Measurements from ENCODE around the gene UTF1.

Gene UTF1

DNA sequence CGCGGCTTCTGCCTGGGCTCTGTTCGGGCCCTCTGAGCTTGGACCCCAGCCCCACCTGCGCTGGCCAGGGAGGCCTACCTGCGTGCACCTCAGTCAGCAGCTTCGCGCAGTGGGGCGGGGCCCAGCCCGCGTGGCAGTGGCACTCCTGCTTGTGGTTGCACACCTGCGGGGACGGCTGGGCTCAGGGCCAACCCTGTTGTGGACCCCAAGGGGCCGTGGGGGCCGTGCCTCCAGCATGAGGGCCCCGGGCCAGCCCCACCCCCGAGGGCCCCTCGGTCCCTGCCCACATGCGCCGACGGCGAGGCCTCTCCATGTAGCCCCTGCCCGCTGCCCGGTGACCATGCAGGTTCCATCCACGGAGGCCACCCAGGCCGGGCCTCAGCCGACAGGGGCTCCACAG is 39.4 kb downstream of the UTF1 start:
- DNase-seq (ENCODE audit: extremely low read depth, low read depth): no peak
- TF ChIP-seq CTCF (IDR thresholded peaks at IDR 0.05; ENCODE audit: low read depth, low read length): no peak

DNA sequence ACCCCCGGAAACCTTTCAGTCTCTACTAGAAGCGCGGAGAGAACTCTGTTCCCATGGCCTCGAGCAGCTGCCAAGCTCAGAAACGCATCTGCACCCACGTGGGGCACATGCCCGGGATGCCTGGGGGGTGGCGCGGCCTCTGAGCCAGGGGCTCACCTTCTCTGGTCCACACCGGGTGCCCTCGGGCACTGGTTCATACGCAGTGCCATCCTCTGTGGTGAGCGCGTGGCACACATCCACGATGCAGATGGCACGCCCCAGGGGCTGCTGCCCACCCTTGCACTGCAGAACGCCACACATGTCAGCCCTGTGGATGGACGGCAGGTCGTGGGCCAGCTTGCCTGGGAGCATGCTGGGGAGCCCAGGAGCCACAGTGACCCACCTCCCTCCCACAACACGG is 40.2 kb downstream of the UTF1 start:
- no peak for DNase-seq (ENCODE audit: extremely low read depth, low read depth)
- no peak for TF ChIP-seq CTCF (IDR thresholded peaks at IDR 0.05; ENCODE audit: low read depth, low read length)

DNA sequence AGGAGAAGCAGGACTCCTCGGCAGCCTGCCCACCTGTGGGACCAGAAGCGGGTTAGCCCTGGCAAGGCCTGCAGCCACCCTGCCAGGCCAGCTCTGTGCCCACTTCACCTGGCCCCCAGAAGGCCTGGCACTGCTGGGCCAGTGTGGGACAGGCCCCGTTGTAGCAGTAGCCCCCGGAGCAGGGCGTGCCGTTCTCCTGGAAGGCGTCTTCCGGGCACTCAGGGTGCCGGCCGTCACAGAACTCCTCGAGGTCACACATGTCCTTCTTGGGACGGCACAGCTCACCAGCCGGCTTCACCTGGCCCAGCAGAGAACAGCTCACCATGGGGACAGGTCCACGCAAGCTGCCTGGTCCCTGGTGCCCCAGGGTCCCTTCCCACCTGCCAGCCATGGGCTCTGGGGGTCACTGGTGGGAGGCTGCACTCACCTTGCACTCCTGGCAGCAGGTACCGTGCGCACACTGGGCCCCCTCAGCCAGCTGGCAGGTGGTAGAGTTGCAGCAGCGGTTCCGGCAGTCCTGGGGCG is 40.8 kb downstream of the UTF1 start:
- no peak for DNase-seq (ENCODE audit: extremely low read depth, low read depth)
- TF ChIP-seq CTCF (IDR thresholded peaks at IDR 0.05; ENCODE audit: low read depth, low read length): no peak

- no peak for TF ChIP-seq CTCF (IDR thresholded peaks at IDR 0.05; ENCODE audit: low read depth, low read length)
- DNase-seq (ENCODE audit: extremely low read depth, low read depth): no peak
Measured at GRCh38 chr10:133271521-133272300, 41.7 kb downstream of the UTF1 start.

- no peak for TF ChIP-seq CTCF (IDR thresholded peaks at IDR 0.05; ENCODE audit: low read depth, low read length)
- no peak for DNase-seq (ENCODE audit: extremely low read depth, low read depth)
Measured at GRCh38 chr10:133272301-133272963, 42.4 kb downstream of the UTF1 start.

GRCh38 chr10:133272964-133273420 is 43.0 kb downstream of the UTF1 start:
- no peak for TF ChIP-seq CTCF (IDR thresholded peaks at IDR 0.05; ENCODE audit: low read depth, low read length)
- no peak for DNase-seq (ENCODE audit: extremely low read depth, low read depth)

- TF ChIP-seq CTCF (IDR thresholded peaks at IDR 0.05; ENCODE audit: low read depth, low read length): no peak
Measured at GRCh38 chr10:133273534-133274143, 43.6 kb downstream of the UTF1 start.

More at GRCh38 chr10:133273534-133274143, 43.6 kb downstream of the UTF1 start:
- DNase-seq (ENCODE audit: extremely low read depth, low read depth): no peak
